Esophagus muscularis mucosa (tissue), 4 donors: ENCODE measurements around the gene ZNF77. TPM values are rescaled to one million over a fixed set of nuclear protein-coding genes. Genes with fewer than 3 reads are reported as not detected.

Source experiments
- DNase-seq: peaks from one replicate; pipeline ENCODE4 v3.0.0-alpha.2; 2017; ENCODE audit errors: extremely low spot score
- H3K27ac ChIP-seq, 4 donors: fragments of 200-600 bp; sonication (generic); replicated peaks in 1 of 4; 1 replicate in 3 of 4; 2 replicates in 1 of 4; pipeline ENCODE4 v1.5.1; 2016 to 2019; ENCODE audit warnings: mild to moderate bottlenecking in 1 of 4
- H3K27me3 ChIP-seq, 4 donors: fragments of 200-600 bp; sonication (generic); one replicate each; pipeline versions ENCODE4 v1.5.1 to v1.6.0; 2016 to 2019
- H3K36me3 ChIP-seq, 4 donors: fragments of 200-600 bp; sonication (generic); one replicate each; pipeline ENCODE4 v1.5.1; 2016 to 2019
- H3K4me1 ChIP-seq, 4 donors: fragments of 200-600 bp; sonication (generic); one replicate each; pipeline ENCODE4 v1.5.1; 2016 to 2019
- H3K4me3 ChIP-seq, 4 donors: fragments of 200-600 bp; sonication (generic); 1 replicate in 2 of 4; 2 replicates in 2 of 4; pipeline ENCODE4 v1.5.1; 2016 to 2019; ENCODE audit warnings: mild to moderate bottlenecking in 4 of 4, moderate library complexity in 1 of 4
- H3K9me3 ChIP-seq, 4 donors: fragments of 200-600 bp; sonication (generic); 1 replicate in 3 of 4; 2 replicates in 1 of 4; pipeline ENCODE4 v1.5.1; 2016 to 2019
- EP300 ChIP-seq: sonication (generic); formaldehyde crosslinking; IDR thresholded peaks from one replicate; pipeline ENCODE4 v1.6.1; 2017; ENCODE audit warnings: antibody characterized with exemption
- POLR2A ChIP-seq: fragments of 450-650 bp; IDR thresholded peaks from one replicate; pipeline ENCODE4 v1.6.1; 2017; ENCODE audit warnings: antibody characterized with exemption, moderate library complexity, mild to moderate bottlenecking, low read depth
- POLR2AphosphoS5 ChIP-seq, 2 donors: sonication (generic); formaldehyde crosslinking; IDR thresholded peaks; one replicate each; pipeline ENCODE4 v1.6.1; 2017; ENCODE audit warnings: antibody characterized with exemption in 2 of 2
- WGBS: methylation state at CpG from one replicate; pipeline ENCODE4 v1.1.5; 2018; 5-methylcytosine and 5-hydroxymethylcytosine counted together
- intact Hi-C: fragments of 100-400 bp; cut with DNase I; formaldehyde crosslinking; loops from one replicate; pipeline ENCODE4 v1.15.1; 2023
- total RNA-seq, 4 donors: library from RNA; depleted of rRNA; stranded (reverse); fragments of >200 nt; gene quantifications; one replicate each; pipeline versions ENCODE4 v1.1.0 to v1.2.1, GENCODE V29; 2016
- TF ChIP-seq, protein P1 (sequence below), 3 experiments: fragments of 200-600 bp in 2 of 3; fragments of 450-650 bp in 1 of 3; sonication (generic) in 2 of 3; IDR thresholded peaks; one replicate each; pipeline ENCODE4 v1.5.1; 2017 to 2019; ENCODE audit warnings: antibody characterized with exemption in 3 of 3, mild to moderate bottlenecking in 2 of 3, moderate library complexity in 1 of 3

The ZNF77 gene
- total RNA-seq, 4 donors from 2014 or later, result 2.5 to 4.2 (median 3.0) TPM

- 10% methylated on average over 22 of the region's 24 CpGs for WGBS
- intact Hi-C loops, result loop anchor here (5.0 kb wide), 1 partner anchor 74 kb away; no protein-coding TSS in a partner anchor
- H3K9me3 ChIP-seq, result no peaks in the 10 kb centered on the region
Measured at GRCh38 chr19:2983351-2984214, 38.8 kb upstream of the ZNF77 start.

DNA sequence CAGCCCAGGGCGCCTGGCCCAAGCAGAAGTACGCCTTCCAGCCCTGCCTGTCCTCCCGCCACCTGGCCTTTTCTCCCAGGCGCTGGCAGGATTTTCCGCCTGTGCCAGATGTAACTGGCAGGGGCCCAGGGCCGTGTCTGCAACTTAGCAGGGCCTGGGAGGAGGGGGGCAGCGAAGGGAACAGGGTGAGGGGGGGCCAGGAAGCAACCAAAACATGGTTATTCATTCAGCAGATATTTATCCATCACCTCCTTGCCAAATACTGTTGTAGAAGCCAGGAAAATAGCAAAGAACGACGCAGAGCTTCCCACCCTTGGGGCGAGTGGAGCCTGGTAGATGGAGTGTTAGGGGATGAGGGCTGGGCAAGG, 38.2 kb upstream of the ZNF77 start:
- Histone ChIP-seq H3K9me3 (no peaks in the 10 kb centered on the region), H3K27ac (peak overlapping the region; percentile 85 to 92 (median 90)), H3K36me3 (no peaks in the 10 kb centered on the region), H3K4me3 (peak overlapping the region; percentile 44 to 60 (median 49)), H3K27me3 (no peaks in the 10 kb centered on the region), H3K4me1 (peaks cover 33 to 46% (median 39%) of the 10 kb centered on the region in 4 donors)
- peak; percentile 95 for DNase-seq
- TF ChIP-seq POLR2AphosphoS5 (IDR thresholded peaks at IDR 0.05) (peak; percentile 82 to 84), POLR2A (no peak), EP300 (peak; percentile 29)
- TF ChIP-seq, protein P1, sequence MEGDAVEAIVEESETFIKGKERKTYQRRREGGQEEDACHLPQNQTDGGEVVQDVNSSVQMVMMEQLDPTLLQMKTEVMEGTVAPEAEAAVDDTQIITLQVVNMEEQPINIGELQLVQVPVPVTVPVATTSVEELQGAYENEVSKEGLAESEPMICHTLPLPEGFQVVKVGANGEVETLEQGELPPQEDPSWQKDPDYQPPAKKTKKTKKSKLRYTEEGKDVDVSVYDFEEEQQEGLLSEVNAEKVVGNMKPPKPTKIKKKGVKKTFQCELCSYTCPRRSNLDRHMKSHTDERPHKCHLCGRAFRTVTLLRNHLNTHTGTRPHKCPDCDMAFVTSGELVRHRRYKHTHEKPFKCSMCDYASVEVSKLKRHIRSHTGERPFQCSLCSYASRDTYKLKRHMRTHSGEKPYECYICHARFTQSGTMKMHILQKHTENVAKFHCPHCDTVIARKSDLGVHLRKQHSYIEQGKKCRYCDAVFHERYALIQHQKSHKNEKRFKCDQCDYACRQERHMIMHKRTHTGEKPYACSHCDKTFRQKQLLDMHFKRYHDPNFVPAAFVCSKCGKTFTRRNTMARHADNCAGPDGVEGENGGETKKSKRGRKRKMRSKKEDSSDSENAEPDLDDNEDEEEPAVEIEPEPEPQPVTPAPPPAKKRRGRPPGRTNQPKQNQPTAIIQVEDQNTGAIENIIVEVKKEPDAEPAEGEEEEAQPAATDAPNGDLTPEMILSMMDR (IDR thresholded peaks at IDR 0.05), result no peak
- intact Hi-C loops, result loop anchor here (5.0 kb wide), 1 partner anchor 74 kb away; no protein-coding TSS in a partner anchor
- WGBS, result 3% methylated on average over 9 of the region's 10 CpGs

More at GRCh38 chr19:2983351-2984214, 38.8 kb upstream of the ZNF77 start:
- TF ChIP-seq POLR2A (no peak), POLR2AphosphoS5 (IDR thresholded peaks at IDR 0.05) (peak; percentile 48 to 60), EP300 (peak; percentile 74)
- TF ChIP-seq, protein P1 (IDR thresholded peaks at IDR 0.05), result no peak
- Histone ChIP-seq H3K4me1 (peaks cover 33 to 40% (median 34%) of the 10 kb centered on the region in 4 donors), H3K36me3 (no peaks in the 10 kb centered on the region), H3K27ac (peak overlapping the region; percentile 85 to 92 (median 90)), H3K27me3 (no peaks in the 10 kb centered on the region), H3K4me3 (peak overlapping the region; percentile 44 to 60 (median 49))
- DNase-seq, result no peak

DNA sequence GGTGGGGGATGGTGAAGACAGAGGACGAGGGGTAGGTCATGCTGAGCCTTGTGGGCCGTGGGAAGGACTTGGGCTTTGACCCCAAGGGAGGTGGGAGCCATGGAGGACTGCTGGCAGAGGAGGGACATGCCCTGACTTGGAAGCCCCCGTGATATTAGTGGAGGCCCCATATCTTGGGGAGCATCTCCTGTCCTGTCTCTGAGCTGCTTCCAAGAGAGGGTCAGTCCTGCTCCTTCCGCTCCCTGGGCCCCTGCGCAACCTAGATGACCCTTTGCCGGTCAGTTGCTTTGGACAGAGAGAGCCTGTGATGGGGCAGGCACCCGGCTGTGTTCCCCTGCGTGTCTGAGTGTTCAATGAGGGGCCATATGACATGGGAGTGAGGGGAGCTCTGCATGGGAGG, 37.8 kb upstream of the ZNF77 start:
- Histone ChIP-seq H3K9me3 (no peaks in the 10 kb centered on the region), H3K4me3 (peak overlapping the region in 1 of 4 donors; percentile 23), H3K36me3 (no peaks in the 10 kb centered on the region), H3K27me3 (no peaks in the 10 kb centered on the region), H3K4me1 (peaks cover 36 to 51% (median 43%) of the 10 kb centered on the region in 4 donors), H3K27ac (peak overlapping the region; percentile 85 to 92 (median 90))
- 31% methylated on average over 8 of the region's 8 CpGs for WGBS
- TF ChIP-seq POLR2A (no peak), EP300 (no peak), POLR2AphosphoS5 (IDR thresholded peaks at IDR 0.05) (no peak)
- TF ChIP-seq, protein P1 (IDR thresholded peaks at IDR 0.05), result no peak
- intact Hi-C loops, result loop anchor here (5.0 kb wide), 1 partner anchor 75 kb away; no protein-coding TSS in a partner anchor
- no peak for DNase-seq

DNA sequence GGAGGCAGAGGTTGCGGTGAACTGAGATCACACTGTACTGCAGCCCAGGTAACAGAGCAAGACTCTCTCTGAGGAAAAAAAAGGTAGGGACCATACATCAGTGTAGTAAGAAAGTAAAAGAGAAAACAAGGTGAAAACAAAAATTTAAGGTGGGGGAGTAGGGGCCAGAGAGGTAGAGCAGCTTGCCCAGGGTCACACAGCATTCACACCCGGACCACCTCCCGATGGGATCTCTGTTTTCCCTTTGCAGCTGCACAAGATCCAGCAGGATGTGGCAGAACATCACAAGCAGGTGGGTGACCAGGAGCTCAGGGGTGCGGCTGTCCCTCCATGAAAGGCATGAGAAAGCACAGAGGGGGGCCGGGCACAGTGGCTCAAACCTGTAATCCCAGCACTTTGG, 37.1 kb upstream of the ZNF77 start:
- H3K4me1 ChIP-seq, result peaks cover 41 to 53% (median 50%) of the 10 kb centered on the region in 4 donors
- no peaks in the 10 kb centered on the region for H3K36me3 ChIP-seq
- DNase-seq, result no peak
- TF ChIP-seq POLR2AphosphoS5 (IDR thresholded peaks at IDR 0.05) (no peak), POLR2A (no peak), EP300 (no peak)
- TF ChIP-seq, protein P1 (IDR thresholded peaks at IDR 0.05), result no peak
- WGBS, result 83% methylated on average over 5 of the region's 5 CpGs
- peak overlapping the region in 2 of 4 donors; percentile 85 to 91 for H3K27ac ChIP-seq
- H3K4me3 ChIP-seq, result no peak overlapping the region
- intact Hi-C loops, result loop anchor here (5.0 kb wide), 1 partner anchor 75 kb away; no protein-coding TSS in a partner anchor
- H3K27me3 ChIP-seq, result no peaks in the 10 kb centered on the region
- no peaks in the 10 kb centered on the region for H3K9me3 ChIP-seq
